Activated T-cell treated with anti-CD3 and anti-CD28 coated beads, Interleukin-2, amount 50 U/mL, for 4 hours (primary cell): ENCODE results near the gene SURF6. TPM values are rescaled to one million over a fixed set of nuclear protein-coding genes. Genes with fewer than 3 reads are reported as not detected.
"Not testable (repeated sequence)": the region's sequence is repeated elsewhere in the genome, so short reads cannot be mapped to it uniquely, and the experiment has no call there.

Experiments used
- ATAC-seq, 2 donors: fragments of 200-7000 bp; cut with Tn5 transposase; one replicate each; pipeline ENCODE4 v1.10.0; 2021
- DNase-seq: peaks from one replicate; pipeline ENCODE4 v3.0.0-alpha.2; 2020
- H3K27me3 Mint-ChIP-seq: one replicate; pipeline ENCODE4 v1.8.0; 2021; ENCODE audit warnings: low read depth, mixed read lengths
- H3K36me3 Mint-ChIP-seq: one replicate; pipeline ENCODE4 v1.8.0; 2022; ENCODE audit warnings: mixed read lengths; ENCODE audit not compliant: insufficient read depth
- H3K4me1 Mint-ChIP-seq: one replicate; pipeline ENCODE4 v1.8.0; 2021; ENCODE audit warnings: low read depth, mixed read lengths
- H3K4me3 Mint-ChIP-seq: one replicate; pipeline ENCODE4 v1.8.0; 2021; ENCODE audit warnings: mild to moderate bottlenecking, moderate library complexity, mixed read lengths
- H3K9me3 Mint-ChIP-seq: one replicate; pipeline ENCODE4 v1.8.0; 2021; ENCODE audit warnings: mixed read lengths
- total RNA-seq, 3 donors: library from RNA; stranded (reverse); gene quantifications; one replicate each; pipeline ENCODE4 v1.2.1, GENCODE V29; 2021

Gene SURF6
- total RNA-seq, 3 donors from 2014 or later: 56.0 to 61.7 (median 58.5) TPM

- H3K36me3 Mint-ChIP-seq: no peaks in the 10 kb centered on the region
- no peak for DNase-seq
- no peaks in the 10 kb centered on the region for H3K9me3 Mint-ChIP-seq
- H3K4me3 Mint-ChIP-seq: no peak overlapping the region
- peaks cover 19% of the 10 kb centered on the region for H3K27me3 Mint-ChIP-seq
- no peak for ATAC-seq
- no peaks in the 10 kb centered on the region for H3K4me1 Mint-ChIP-seq
Measured at GRCh38 chr9:133307301-133307700, 28.7 kb downstream of the SURF6 start.

DNA sequence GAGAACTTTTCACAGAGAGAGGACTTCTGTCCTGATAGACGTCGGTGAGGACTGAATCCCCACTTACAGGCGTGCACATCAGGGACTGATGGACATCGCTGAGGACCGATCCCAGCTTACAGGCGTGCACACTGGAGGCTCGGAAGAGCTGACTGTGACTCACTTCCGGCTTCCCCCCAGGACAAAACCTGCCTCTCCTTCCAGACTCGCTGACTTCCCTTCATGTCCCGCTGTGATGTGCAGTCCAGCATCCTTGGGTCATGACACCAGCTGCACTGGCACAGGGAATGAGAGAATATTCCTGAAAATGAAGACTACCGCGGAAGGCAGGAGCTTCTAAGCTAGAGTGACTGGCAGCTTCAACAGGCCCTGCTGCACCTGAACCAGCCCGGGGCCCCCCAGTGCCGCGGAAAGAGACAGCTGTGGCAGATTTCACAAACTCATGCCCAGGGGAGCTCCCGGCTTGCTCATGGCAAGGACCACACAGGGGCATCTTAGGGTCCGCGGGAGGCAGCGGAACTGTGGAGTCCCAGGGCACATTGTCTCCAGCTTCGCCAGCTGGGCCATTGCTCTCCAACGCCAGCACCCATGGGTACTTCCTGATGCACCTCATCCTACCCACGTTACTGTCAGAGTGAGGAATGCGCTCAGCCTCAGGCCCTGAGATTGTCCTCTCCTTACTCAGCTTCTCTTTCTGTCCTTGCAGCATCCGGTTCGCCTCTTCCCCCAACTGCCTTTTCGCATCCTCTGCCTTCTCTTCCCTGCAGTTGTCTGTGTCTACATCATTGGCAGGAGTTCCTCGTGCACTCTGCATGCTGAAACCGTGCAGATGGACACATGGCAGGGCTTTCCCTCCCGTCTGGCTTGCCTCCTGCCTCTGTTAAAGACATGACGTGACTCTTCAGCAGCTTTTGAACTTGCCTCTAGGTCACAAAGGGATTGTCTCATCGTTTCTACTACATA, 29.5 kb downstream of the SURF6 start:
- Mint-ChIP-seq H3K4me3 (no peak overlapping the region), H3K36me3 (no peaks in the 10 kb centered on the region), H3K9me3 (no peaks in the 10 kb centered on the region), H3K4me1 (no peaks in the 10 kb centered on the region), H3K27me3 (peaks cover 19% of the 10 kb centered on the region)
- no peak for ATAC-seq
- no peak for DNase-seq

DNA sequence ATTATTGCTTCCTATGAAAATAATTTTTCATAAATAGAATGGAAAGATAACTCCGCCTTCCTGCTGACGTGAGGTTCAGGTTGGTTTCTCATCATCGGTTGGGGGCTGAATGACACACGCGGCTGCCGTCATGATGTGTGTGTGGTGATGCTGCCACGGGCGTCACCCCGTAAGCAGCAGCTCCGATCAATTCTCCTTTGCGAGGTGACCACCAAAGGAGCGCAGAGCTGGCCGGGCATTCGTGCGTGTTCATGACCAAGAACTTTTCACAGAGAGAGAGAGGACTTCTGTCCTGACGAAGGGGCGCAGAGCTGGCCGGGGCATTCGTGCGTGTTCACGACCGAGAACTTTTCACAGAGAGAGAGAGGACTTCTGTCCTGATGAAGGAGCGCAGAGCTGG, 30.3 kb downstream of the SURF6 start:
- H3K4me3 Mint-ChIP-seq: no peak overlapping the region
- ATAC-seq: no peak
- H3K9me3 Mint-ChIP-seq: no peaks in the 10 kb centered on the region
- no peak for DNase-seq
- no peaks in the 10 kb centered on the region for H3K36me3 Mint-ChIP-seq
- no peaks in the 10 kb centered on the region for H3K4me1 Mint-ChIP-seq
- H3K27me3 Mint-ChIP-seq: peaks cover 19% of the 10 kb centered on the region

DNA sequence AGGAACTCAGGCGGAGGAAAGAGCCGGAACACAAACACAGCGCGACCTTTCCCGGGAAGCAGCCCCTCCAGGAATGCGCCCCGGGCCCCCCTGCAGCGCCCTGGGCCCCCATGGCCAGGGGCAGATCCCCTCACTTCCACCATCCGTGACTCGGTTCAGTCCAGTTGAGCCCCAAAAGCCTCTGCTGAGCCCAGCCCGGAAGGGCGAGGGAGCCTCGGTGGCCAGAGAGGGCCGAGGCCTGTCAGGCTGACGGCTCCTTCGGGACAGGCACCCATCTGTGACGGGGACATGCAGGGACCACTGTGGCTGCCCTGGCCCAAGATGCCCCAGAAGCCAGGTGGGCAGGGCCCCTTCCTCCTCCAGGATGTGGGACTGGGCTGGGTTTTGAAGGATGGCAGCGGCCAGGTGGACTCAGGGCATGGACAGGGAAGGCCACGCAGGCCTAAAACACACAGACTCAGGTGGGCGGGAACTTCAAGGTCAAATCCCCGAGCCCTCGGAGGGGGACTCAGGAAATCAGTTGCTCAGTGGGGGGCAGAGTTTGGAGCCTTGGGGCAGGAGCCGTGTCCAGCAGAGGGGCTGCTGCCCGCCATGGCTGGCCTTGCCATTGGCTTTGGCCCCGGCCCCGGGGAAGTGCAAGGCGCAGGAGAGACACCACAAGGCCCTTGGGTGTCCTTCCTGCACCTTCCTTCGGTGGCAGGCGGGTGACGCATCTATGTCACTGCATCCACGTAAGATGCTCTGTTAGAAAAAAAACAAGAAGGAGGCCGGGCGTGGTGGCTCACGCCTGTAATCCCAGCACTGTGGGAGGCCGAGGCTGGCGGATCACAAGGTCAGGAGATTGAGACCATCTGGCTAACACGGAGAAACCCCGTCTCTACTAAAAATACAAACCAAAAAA, 31.3 kb downstream of the SURF6 start:
- Mint-ChIP-seq H3K9me3 (no peaks in the 10 kb centered on the region), H3K36me3 (no peaks in the 10 kb centered on the region), H3K27me3 (peaks cover 15% of the 10 kb centered on the region), H3K4me1 (no peaks in the 10 kb centered on the region), H3K4me3 (no peak overlapping the region)
- ATAC-seq (no peak), DNase-seq (no peak)

GRCh38 chr9:133304158-133304470, 31.9 kb downstream of the SURF6 start:
- H3K9me3 Mint-ChIP-seq: no peaks in the 10 kb centered on the region
- H3K27me3 Mint-ChIP-seq: peaks cover 9% of the 10 kb centered on the region
- DNase-seq: no peak
- H3K36me3 Mint-ChIP-seq: no peaks in the 10 kb centered on the region
- no peaks in the 10 kb centered on the region for H3K4me1 Mint-ChIP-seq
- no peak overlapping the region for H3K4me3 Mint-ChIP-seq
- ATAC-seq: no peak

- no peak for DNase-seq
Measured at GRCh38 chr9:133303266-133304157, 32.5 kb downstream of the SURF6 start.

DNA sequence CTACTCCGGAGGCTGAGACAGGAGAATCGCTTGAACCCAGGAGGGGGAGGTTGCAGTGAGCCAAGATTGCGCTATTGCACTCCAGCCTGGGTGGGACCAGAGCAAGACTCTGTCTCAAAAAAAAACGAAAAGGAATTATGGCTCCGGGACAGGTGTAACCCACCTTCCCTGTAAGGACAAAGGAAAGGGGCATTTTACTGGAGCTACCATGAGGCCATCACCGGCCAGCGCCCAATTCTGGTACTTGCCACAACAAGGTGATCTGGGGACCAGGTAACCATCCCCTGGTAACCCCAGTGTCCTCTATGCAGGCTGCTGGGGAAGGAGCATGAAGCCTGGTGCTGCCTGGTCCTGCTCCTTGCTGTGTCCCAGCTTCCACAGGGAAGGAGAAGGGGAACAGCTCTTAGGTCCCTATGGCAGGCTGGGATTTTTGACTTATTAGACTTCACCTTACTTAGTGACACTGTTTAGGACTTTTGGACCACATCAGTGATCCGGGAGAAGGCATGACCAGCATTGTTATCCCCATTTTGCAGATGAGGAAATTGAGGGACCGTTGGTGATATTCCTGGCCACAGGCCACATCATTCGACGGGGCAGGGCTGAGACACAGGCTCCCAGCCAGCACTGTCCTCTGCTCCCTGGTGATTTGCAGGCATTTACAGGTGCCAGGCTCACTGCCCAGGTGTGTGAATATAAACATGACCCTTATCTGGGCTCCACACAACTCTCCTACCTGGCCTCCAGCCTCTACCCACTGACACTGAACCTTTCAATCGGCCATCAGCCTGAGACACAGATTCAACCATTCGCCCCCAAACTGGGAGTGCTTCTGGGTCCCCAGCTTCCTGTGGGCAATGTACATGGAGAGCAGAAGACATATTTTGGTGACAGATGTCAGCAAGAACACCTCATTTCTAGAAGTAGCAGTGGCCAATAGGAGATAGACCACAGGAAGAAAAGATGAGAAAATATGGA, 34.4 kb downstream of the SURF6 start:
- Mint-ChIP-seq H3K27me3 (peaks cover 14% of the 10 kb centered on the region), H3K36me3 (no peaks in the 10 kb centered on the region), H3K4me3 (no peak overlapping the region), H3K4me1 (no peaks in the 10 kb centered on the region), H3K9me3 (no peaks in the 10 kb centered on the region)
- ATAC-seq: no peak
- DNase-seq: no peak

More at GRCh38 chr9:133303266-133304157, 32.5 kb downstream of the SURF6 start:
- Mint-ChIP-seq H3K4me1 (no peaks in the 10 kb centered on the region), H3K27me3 (peaks cover 6% of the 10 kb centered on the region), H3K4me3 (no peak overlapping the region), H3K36me3 (no peaks in the 10 kb centered on the region), H3K9me3 (no peaks in the 10 kb centered on the region)
- ATAC-seq: no peak

DNA sequence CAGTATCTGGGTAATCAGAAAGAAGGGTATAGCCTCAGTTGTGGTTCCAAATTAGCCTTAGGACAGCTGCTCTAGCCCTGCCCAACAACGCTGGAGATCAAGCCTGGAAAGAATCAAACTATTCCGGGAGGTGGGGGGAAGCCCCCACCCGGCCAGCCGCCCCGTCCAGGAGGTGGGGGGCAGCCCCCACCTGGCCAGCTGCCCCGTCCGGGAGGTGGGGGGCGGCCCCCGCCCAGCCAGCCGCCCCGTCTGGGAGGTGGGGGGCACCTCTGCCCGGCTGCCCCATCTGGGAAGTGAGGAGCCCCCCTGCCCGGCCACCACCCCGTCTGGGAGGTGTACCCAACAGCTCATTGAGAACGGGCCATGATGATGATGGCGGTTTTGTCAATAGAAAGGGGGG, 36.0 kb downstream of the SURF6 start:
- not testable (repeated sequence) for H3K9me3 Mint-ChIP-seq, DNase-seq, H3K4me3 Mint-ChIP-seq, ATAC-seq, H3K36me3 Mint-ChIP-seq, H3K4me1 Mint-ChIP-seq
- H3K27me3 Mint-ChIP-seq: peaks cover 15% of the 10 kb centered on the region

DNA sequence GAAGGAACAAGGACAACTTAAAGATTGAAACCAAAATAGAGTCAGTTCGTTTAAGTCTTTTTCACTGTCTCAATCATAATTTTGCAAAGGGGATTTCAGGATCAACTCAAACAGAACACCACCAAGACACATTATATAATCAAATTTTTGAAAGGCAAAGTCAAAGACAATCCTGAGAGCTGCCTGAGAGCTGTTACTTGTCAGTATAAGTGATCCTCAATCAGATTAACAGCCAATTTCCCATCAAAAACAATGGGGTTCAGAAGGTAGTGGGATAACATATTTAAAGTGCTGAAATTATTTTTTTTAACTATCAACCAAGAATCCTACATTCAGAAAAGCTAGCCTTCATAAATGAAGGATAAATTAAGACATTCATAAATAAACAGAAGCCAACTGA, 41.7 kb downstream of the SURF6 start:
- Mint-ChIP-seq H3K27me3 (peaks cover 37% of the 10 kb centered on the region), H3K9me3 (peaks cover 15% of the 10 kb centered on the region), H3K36me3 (no peaks in the 10 kb centered on the region), H3K4me3 (no peak overlapping the region), H3K4me1 (no peaks in the 10 kb centered on the region)
- DNase-seq (no peak), ATAC-seq (no peak)

- ATAC-seq (no peak), DNase-seq (no peak)
- H3K36me3 Mint-ChIP-seq: no peaks in the 10 kb centered on the region
- H3K4me3 Mint-ChIP-seq: no peak overlapping the region
- no peaks in the 10 kb centered on the region for H3K4me1 Mint-ChIP-seq
- H3K9me3 Mint-ChIP-seq: peaks cover 15% of the 10 kb centered on the region
- H3K27me3 Mint-ChIP-seq: peaks cover 31% of the 10 kb centered on the region
Measured at GRCh38 chr9:133290751-133291302, 45.2 kb downstream of the SURF6 start.

DNA sequence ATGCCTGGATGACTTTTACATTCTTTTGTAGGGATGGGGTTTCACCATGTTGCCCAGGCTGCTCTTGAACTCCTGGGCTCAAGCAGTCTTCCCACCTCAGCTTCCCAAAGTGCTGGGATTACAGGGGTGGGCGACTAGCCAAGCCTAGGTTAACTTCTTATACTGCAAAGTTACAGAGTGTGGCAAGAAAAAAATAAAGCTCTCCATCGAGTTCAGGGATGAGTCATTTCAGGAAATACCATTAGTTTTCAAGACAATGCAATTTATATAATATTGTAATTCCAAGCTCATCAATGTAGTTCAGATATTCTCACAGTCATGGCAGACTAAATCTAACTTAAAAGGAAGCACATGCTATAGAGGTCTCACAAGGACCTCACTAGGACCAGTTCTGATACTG, 49.5 kb downstream of the SURF6 start:
- DNase-seq (no peak), ATAC-seq (no peak)
- Mint-ChIP-seq H3K4me3 (no peak overlapping the region), H3K27me3 (peaks cover 5% of the 10 kb centered on the region), H3K4me1 (no peaks in the 10 kb centered on the region), H3K9me3 (peaks cover 8% of the 10 kb centered on the region), H3K36me3 (no peaks in the 10 kb centered on the region)

GRCh38 chr9:133285252-133285775, 50.7 kb downstream of the SURF6 start:
- Mint-ChIP-seq H3K36me3 (no peaks in the 10 kb centered on the region), H3K4me3 (no peak overlapping the region), H3K27me3 (peaks cover 10% of the 10 kb centered on the region), H3K9me3 (peaks cover 2% of the 10 kb centered on the region), H3K4me1 (no peaks in the 10 kb centered on the region)
- no peak for DNase-seq
- no peak for ATAC-seq

GRCh38 chr9:133284362-133284761, 51.6 kb downstream of the SURF6 start:
- Mint-ChIP-seq H3K9me3 (no peaks in the 10 kb centered on the region), H3K27me3 (peaks cover 9% of the 10 kb centered on the region), H3K36me3 (no peaks in the 10 kb centered on the region), H3K4me1 (no peaks in the 10 kb centered on the region), H3K4me3 (no peak overlapping the region)
- DNase-seq (no peak), ATAC-seq (no peak)
